ENCODE measurements around the gene LTB4R. TPM values are rescaled to one million over a fixed set of nuclear protein-coding genes. Genes with fewer than 3 reads are reported as not detected.

LTB4R gene
- total RNA-seq, 1 experiment from 2014 or later: 13.4 TPM

GRCh38 chr14:24347134-24347533 is 35.8 kb downstream of the LTB4R start:
- H3K4me3 Mint-ChIP-seq (ENCODE audit: low read depth, unreplicated experiment): no peak overlapping the region
- no TSS peak for BruUV-seq (replicated peaks)
- DNase-seq: no peak
- H3K4me1 Mint-ChIP-seq (ENCODE audit: low read depth, unreplicated experiment): no peaks in the 10 kb centered on the region
- TF ChIP-seq CTCF (IDR thresholded peaks at IDR 0.05; ENCODE audit: unreplicated experiment): no peak
- CTCF ChIA-PET: interaction anchor here (1.1 kb wide), 1 partner anchor 84 kb away, joined by 5 read pairs; no protein-coding TSS in a partner anchor
- H3K27ac Mint-ChIP-seq (ENCODE audit: unreplicated experiment): no peak overlapping the region
- intact Hi-C loops (cut with micrococcal nuclease; ENCODE audit: unreplicated experiment): no loop called here
- no peaks in the 10 kb centered on the region for H3K9me3 Mint-ChIP-seq (ENCODE audit: low read depth, unreplicated experiment)
- no peaks in the 10 kb centered on the region for H3K36me3 Mint-ChIP-seq (ENCODE audit: insufficient read depth, unreplicated experiment)
- peaks cover 21% of the 10 kb centered on the region for H3K27me3 Mint-ChIP-seq (ENCODE audit: unreplicated experiment)

GRCh38 chr14:24348186-24348585 is 36.9 kb downstream of the LTB4R start:
- DNase-seq: no peak
- Mint-ChIP-seq H3K4me3 (ENCODE audit: low read depth, unreplicated experiment) (no peak overlapping the region), H3K4me1 (ENCODE audit: low read depth, unreplicated experiment) (peaks cover 6% of the 10 kb centered on the region), H3K27me3 (ENCODE audit: unreplicated experiment) (peaks cover 21% of the 10 kb centered on the region), H3K9me3 (ENCODE audit: low read depth, unreplicated experiment) (no peaks in the 10 kb centered on the region), H3K36me3 (ENCODE audit: insufficient read depth, unreplicated experiment) (no peaks in the 10 kb centered on the region), H3K27ac (ENCODE audit: unreplicated experiment) (no peak overlapping the region)
- intact Hi-C loops (cut with micrococcal nuclease; ENCODE audit: unreplicated experiment): no loop called here
- no TSS peak for BruUV-seq (replicated peaks)
- no peak for TF ChIP-seq CTCF (IDR thresholded peaks at IDR 0.05; ENCODE audit: unreplicated experiment)
- CTCF ChIA-PET: interaction anchor here (0.7 to 1.1 kb wide), 2 partner anchors 8 to 15 kb away, joined by 3 read pairs; no protein-coding TSS in a partner anchor

- peaks cover 20% of the 10 kb centered on the region for H3K4me1 Mint-ChIP-seq (ENCODE audit: low read depth, unreplicated experiment)
- peaks cover 21% of the 10 kb centered on the region for H3K27me3 Mint-ChIP-seq (ENCODE audit: unreplicated experiment)
- BruUV-seq (replicated peaks): no TSS peak
- H3K4me3 Mint-ChIP-seq (ENCODE audit: low read depth, unreplicated experiment): no peak overlapping the region
- no peaks in the 10 kb centered on the region for H3K9me3 Mint-ChIP-seq (ENCODE audit: low read depth, unreplicated experiment)
- DNase-seq: no peak
- CTCF ChIA-PET: no interaction called here
- intact Hi-C loops (cut with micrococcal nuclease; ENCODE audit: unreplicated experiment): no loop called here
- no peak overlapping the region for H3K27ac Mint-ChIP-seq (ENCODE audit: unreplicated experiment)
- no peaks in the 10 kb centered on the region for H3K36me3 Mint-ChIP-seq (ENCODE audit: insufficient read depth, unreplicated experiment)
- TF ChIP-seq CTCF (IDR thresholded peaks at IDR 0.05; ENCODE audit: unreplicated experiment): no peak
Observed at GRCh38 chr14:24349742-24350141, 38.4 kb downstream of the LTB4R start.

GRCh38 chr14:24351517-24351916 is 40.2 kb downstream of the LTB4R start:
- Mint-ChIP-seq H3K27ac (ENCODE audit: unreplicated experiment) (no peak overlapping the region), H3K4me3 (ENCODE audit: low read depth, unreplicated experiment) (no peak overlapping the region), H3K27me3 (ENCODE audit: unreplicated experiment) (peaks cover 21% of the 10 kb centered on the region), H3K36me3 (ENCODE audit: insufficient read depth, unreplicated experiment) (no peaks in the 10 kb centered on the region), H3K4me1 (ENCODE audit: low read depth, unreplicated experiment) (peaks cover 20% of the 10 kb centered on the region), H3K9me3 (ENCODE audit: low read depth, unreplicated experiment) (no peaks in the 10 kb centered on the region)
- CTCF ChIA-PET: interaction anchor here (1.1 kb wide), 1 partner anchor 80 kb away, joined by 3 read pairs; no protein-coding TSS in a partner anchor
- TF ChIP-seq CTCF (IDR thresholded peaks at IDR 0.05; ENCODE audit: unreplicated experiment): no peak
- no TSS peak for BruUV-seq (replicated peaks)
- intact Hi-C loops (cut with micrococcal nuclease; ENCODE audit: unreplicated experiment): no loop called here
- no peak for DNase-seq

Measured in Calu3 (cell line).